ENCODE measurements around the gene KIF11. TPM values are rescaled to one million over a fixed set of nuclear protein-coding genes. Genes with fewer than 3 reads are reported as not detected.
A peak's percentile ranks its signal among the peaks of the same experiment; 100 is the strongest.

Gene KIF11
- total and polyA plus RNA-seq, 2 of the 13 experiments (the other 11 are each of a cell fraction or from before 2014, with no cell fraction given) = 8.7 to 38.4 TPM

- TF ChIP-seq GPN1 (CRISPR knock-in tag; IDR thresholded peaks at IDR 0.05; ENCODE audit: borderline replicate concordance) = no peak
- TF ChIP-seq SKI (IDR thresholded peaks at IDR 0.05; ENCODE audit: partially characterized antibody) = no peak
- 0 out of 2 replicates have a peak, but pooled peaks have one; percentile 70 for TF ChIP-seq ETS1 (CRISPR knock-in tag; IDR thresholded peaks at IDR 0.05)
- TF ChIP-seq SIN3A (IDR thresholded peaks at IDR 0.05; ENCODE audit: borderline replicate concordance, low read depth, low read length) = peak; percentile 75
- TF ChIP-seq ZNF816 (CRISPR knock-in tag; IDR thresholded peaks at IDR 0.05; ENCODE audit: borderline replicate concordance) = no peak
- no peak for TF ChIP-seq ZNF570 (CRISPR knock-in tag; IDR thresholded peaks at IDR 0.05; ENCODE audit: borderline replicate concordance)
- TF ChIP-seq EEA1 (CRISPR knock-in tag; IDR thresholded peaks at IDR 0.05; ENCODE audit: borderline replicate concordance) = no peak
- TF ChIP-seq ARID2 (CRISPR knock-in tag; IDR thresholded peaks at IDR 0.05; ENCODE audit: borderline replicate concordance) = no peak
- TF ChIP-seq ZNF589 (CRISPR knock-in tag; conservative IDR thresholded peaks at IDR 0.05) = no peak
- TF ChIP-seq FOXP1 (IDR thresholded peaks at IDR 0.05) = no peak
- peak; percentile 26; the same call in 1 of the 2 replicates for TF ChIP-seq FOXP1 (CRISPR knock-in tag; IDR thresholded peaks at IDR 0.05)
- no peak for TF ChIP-seq NFE2L1 (CRISPR knock-in tag; IDR thresholded peaks at IDR 0.05; ENCODE audit: borderline replicate concordance)
- TF ChIP-seq ZNF230 (CRISPR knock-in tag; IDR thresholded peaks at IDR 0.05) = no peak
- TF ChIP-seq PBX2 (CRISPR knock-in tag; IDR thresholded peaks at IDR 0.05) = no peak
- no peak for TF ChIP-seq IRF1 (CRISPR knock-in tag; IDR thresholded peaks at IDR 0.05; ENCODE audit: low read depth)
- peak; percentile 68 for TF ChIP-seq ATF1 (CRISPR knock-in tag; IDR thresholded peaks at IDR 0.05)
- TF ChIP-seq EZH2 (conservative IDR thresholded peaks at IDR 0.05; ENCODE audit: low read depth, low read length) = no peak
- no peak for TF ChIP-seq JUNB (CRISPR knock-in tag; IDR thresholded peaks at IDR 0.05; ENCODE audit: borderline replicate concordance)
- TF ChIP-seq ZNF383 (CRISPR knock-in tag; IDR thresholded peaks at IDR 0.05; ENCODE audit: borderline replicate concordance) = no peak
- TF ChIP-seq CEBPZ (IDR thresholded peaks at IDR 0.05; ENCODE audit: low read length) = no peak
- no peak for TF ChIP-seq KAT2B (IDR thresholded peaks at IDR 0.05; ENCODE audit: borderline replicate concordance, low read depth, low read length)
- TF ChIP-seq ZNF670 (CRISPR knock-in tag; IDR thresholded peaks at IDR 0.05; ENCODE audit: borderline replicate concordance) = peak; percentile 25; the same call in 1 of the 2 replicates
Observed at GRCh38 chr10:92591550-92592022, 1.3 kb upstream of the KIF11 start (continued).

All from HepG2 (cell line).